ENCODE results near the gene NEMF.

GRCh38 chr14:49858383-49858782 lies 5.8 kb upstream of the NEMF start:
- TF ChIP-seq CTCF (IDR thresholded peaks at IDR 0.05) = no peak
- no peak for TF ChIP-seq ZFX (IDR thresholded peaks at IDR 0.05; ENCODE audit: borderline replicate concordance)
